DOHH2 (cell line): ENCODE results near the gene WDFY4.

ENCODE experiments used
- CTCF ChIP-seq: fragments of 200-600 bp; sonication (generic); IDR thresholded peaks from one replicate; pipeline ENCODE4 v1.5.1; 2014; ENCODE audit warnings: antibody characterized with exemption, mild to moderate bottlenecking, low read depth, low read length; ENCODE audit not compliant: poor library complexity, severe bottlenecking
- EZH2phosphoT487 ChIP-seq: fragments of 200-600 bp; sonication (generic); IDR thresholded peaks from 2 replicates; pipeline ENCODE4 v1.6.1; 2017; ENCODE audit warnings: borderline replicate concordance, mild to moderate bottlenecking, antibody characterized with exemption, low read length, moderate library complexity, mixed read lengths

- TF ChIP-seq EZH2phosphoT487 (no peak), CTCF (no peak)
These were observed 126.8 kb downstream of the WDFY4 start for GRCh38 chr10:48811461-48811860.
